DND-41 (cell line): ENCODE data around the gene KRTAP1-5.
"Not testable (repeated sequence)": the region's sequence is repeated elsewhere in the genome, so short reads cannot be mapped to it uniquely, and the experiment has no call there.

Source experiments
- ATAC-seq: fragments of 200-7000 bp; cut with Tn5 transposase; 3 replicates; pipeline ENCODE4 v1.9.1; 2021; ENCODE audit warnings: low read depth; ENCODE audit not compliant: insufficient read depth
- DNase-seq: peaks from one replicate; pipeline ENCODE4 v3.0.0-alpha.2; 2020
- H2AFZ ChIP-seq: 2 replicates; pipeline ENCODE4 v1.6.0; 2012; ENCODE audit warnings: low read depth, low read length
- H3K27ac ChIP-seq: 2 replicates; pipeline ENCODE4 v1.5.1; 2012; ENCODE audit warnings: low read length, inconsistent platforms
- H3K27me3 ChIP-seq: fragments of 200-600 bp; sonication (generic); 2 replicates; pipeline ENCODE4 v1.6.0; 2012; ENCODE audit warnings: low read length, mild to moderate bottlenecking, inconsistent platforms; ENCODE audit not compliant: insufficient read depth, poor library complexity
- H3K36me3 ChIP-seq: 2 replicates; pipeline ENCODE4 v1.5.1; 2012; ENCODE audit warnings: low read length, inconsistent platforms; ENCODE audit not compliant: insufficient read depth
- H3K4me1 ChIP-seq: 2 replicates; pipeline ENCODE4 v1.5.1; 2012; ENCODE audit warnings: mild to moderate bottlenecking, low read length; ENCODE audit not compliant: insufficient read depth
- H3K4me2 ChIP-seq: 2 replicates; pipeline ENCODE4 v1.6.0; 2012; ENCODE audit warnings: mild to moderate bottlenecking, moderate library complexity, low read length, inconsistent platforms; ENCODE audit not compliant: insufficient read depth
- H3K4me3 ChIP-seq, 2 experiments: fragments of 200-600 bp in 1 of 2; shearing (Covaris generic) in 1 of 2; 2 replicates each; pipeline ENCODE4 v1.5.1; 2012 to 2016; ENCODE audit warnings: inconsistent platforms in 2 of 2, low read length in 2 of 2, mild to moderate bottlenecking in 2 of 2, low read depth in 1 of 2, moderate library complexity in 1 of 2
- H3K79me2 ChIP-seq: 2 replicates; pipeline ENCODE4 v1.6.0; 2012; ENCODE audit warnings: low read length, inconsistent platforms; ENCODE audit not compliant: insufficient read depth
- H3K9ac ChIP-seq: 2 replicates; pipeline ENCODE4 v1.6.0; 2012; ENCODE audit warnings: low read depth, mild to moderate bottlenecking, inconsistent platforms, low read length, moderate library complexity
- H3K9me3 ChIP-seq: 2 replicates; pipeline ENCODE4 v1.5.1; 2012; ENCODE audit warnings: low read length, moderate library complexity, mild to moderate bottlenecking, inconsistent platforms; ENCODE audit not compliant: insufficient read depth, severe bottlenecking
- H4K20me1 ChIP-seq: 2 replicates; pipeline ENCODE4 v1.6.0; 2012; ENCODE audit warnings: low read length; ENCODE audit not compliant: insufficient read depth
- CTCF ChIP-seq: IDR thresholded peaks from 2 replicates; pipeline ENCODE4 v1.5.1; 2012; ENCODE audit warnings: borderline replicate concordance, low read length, moderate library complexity, mild to moderate bottlenecking; ENCODE audit not compliant: poor library complexity, severe bottlenecking; ENCODE audit errors: extremely low read depth
- EZH2 ChIP-seq: IDR thresholded peaks from 3 replicates; pipeline ENCODE4 v1.6.1; 2012; ENCODE audit warnings: borderline replicate concordance, low read depth, mild to moderate bottlenecking, moderate library complexity, low read length, inconsistent platforms; ENCODE audit not compliant: severe bottlenecking

The KRTAP1-5 gene

GRCh38 chr17:41002814-41003213, 24.2 kb downstream of the KRTAP1-5 start:
- no peaks in the 10 kb centered on the region for H3K36me3 ChIP-seq
- ATAC-seq (no peak), DNase-seq (no peak)
- H2AFZ ChIP-seq = no peak overlapping the region
- H3K4me2 ChIP-seq = no peak overlapping the region
- no peaks in the 10 kb centered on the region for H3K4me1 ChIP-seq
- no peak overlapping the region for H3K4me3 ChIP-seq
- no peaks in the 10 kb centered on the region for H4K20me1 ChIP-seq
- no peaks in the 10 kb centered on the region for H3K79me2 ChIP-seq
- H3K27ac ChIP-seq = no peak overlapping the region
- H3K27me3 ChIP-seq = peaks cover 27% of the 10 kb centered on the region
- TF ChIP-seq EZH2 (no peak), CTCF (no peak)
- H3K9ac ChIP-seq = no peak overlapping the region
- H3K9me3 ChIP-seq = no peaks in the 10 kb centered on the region

GRCh38 chr17:41001795-41002194, 25.2 kb downstream of the KRTAP1-5 start:
- no peak overlapping the region for H3K9ac ChIP-seq
- ATAC-seq (no peak), DNase-seq (no peak)
- H2AFZ ChIP-seq = no peak overlapping the region
- no peak overlapping the region for H3K27ac ChIP-seq
- no peaks in the 10 kb centered on the region for H3K9me3 ChIP-seq
- no peak overlapping the region for H3K4me2 ChIP-seq
- peaks cover 37% of the 10 kb centered on the region for H3K27me3 ChIP-seq
- H3K36me3 ChIP-seq = no peaks in the 10 kb centered on the region
- no peak for TF ChIP-seq EZH2
- no peak for TF ChIP-seq CTCF
- H3K4me1 ChIP-seq = no peaks in the 10 kb centered on the region
- H4K20me1 ChIP-seq = no peaks in the 10 kb centered on the region
- H3K4me3 ChIP-seq = no peak overlapping the region
- no peaks in the 10 kb centered on the region for H3K79me2 ChIP-seq

- not testable (repeated sequence) for H3K4me3 ChIP-seq, H4K20me1 ChIP-seq, DNase-seq, H3K4me1 ChIP-seq, H3K4me2 ChIP-seq, H3K79me2 ChIP-seq, H3K9me3 ChIP-seq, H3K36me3 ChIP-seq, H2AFZ ChIP-seq, H3K9ac ChIP-seq, ATAC-seq, H3K27ac ChIP-seq
- H3K27me3 ChIP-seq = peaks cover 34% of the 10 kb centered on the region
Observed at GRCh38 chr17:40999563-40999962, 27.4 kb downstream of the KRTAP1-5 start, which contains the start of gene KRTAP3-2. KRTAP3-2 (minus strand) TSS chr17:40999906; CDS start chr17:40999853, 53 bp downstream.

GRCh38 chr17:40997361-40997760, 29.6 kb downstream of the KRTAP1-5 start:
- H2AFZ ChIP-seq = no peak overlapping the region
- no peak for DNase-seq
- no peak overlapping the region for H3K4me2 ChIP-seq
- no peaks in the 10 kb centered on the region for H3K4me1 ChIP-seq
- TF ChIP-seq EZH2 (no peak), CTCF (no peak)
- H4K20me1 ChIP-seq = no peaks in the 10 kb centered on the region
- H3K36me3 ChIP-seq = no peaks in the 10 kb centered on the region
- no peaks in the 10 kb centered on the region for H3K9me3 ChIP-seq
- no peak overlapping the region for H3K4me3 ChIP-seq
- no peaks in the 10 kb centered on the region for H3K79me2 ChIP-seq
- H3K27ac ChIP-seq = no peak overlapping the region
- no peak overlapping the region for H3K9ac ChIP-seq
- no peak for ATAC-seq
- peaks cover 41% of the 10 kb centered on the region for H3K27me3 ChIP-seq
